Stimulated activated naive CD4-positive, alpha-beta T cell (primary cell): Measurements from ENCODE around the gene TRIM67.
"Not testable (repeated sequence)": the region's sequence is repeated elsewhere in the genome, so short reads cannot be mapped to it uniquely, and the experiment has no call there.

Source experiments
- DNase-seq, 6 experiments: peaks; one replicate each; lab custom pipeline; 2025; lab: John Stamatoyannopoulos, UW

Gene TRIM67

GRCh38 chr1:231158141-231158540 is 3.7 kb upstream of the TRIM67 start:
- not testable (repeated sequence) for DNase-seq

- DNase-seq, result no peak
Observed at GRCh38 chr1:231159202-231159962, 2.5 kb upstream of the TRIM67 start.

GRCh38 chr1:231159963-231160761 is 1.7 kb upstream of the TRIM67 start:
- no peak for DNase-seq

GRCh38 chr1:231160895-231161666 is 777 bp upstream of the TRIM67 start:
- DNase-seq, result no peak

GRCh38 chr1:231162297-231162969 is 575 bp downstream of the TRIM67 start:
- peak in 2 of 6 experiments; percentile 2 to 16 for DNase-seq

- DNase-seq, result no peak
Observed at GRCh38 chr1:231162970-231163829, 1.3 kb downstream of the TRIM67 start.

GRCh38 chr1:231163830-231164427 is 2.1 kb downstream of the TRIM67 start:
- DNase-seq, result no peak

- DNase-seq, result no peak
Observed at GRCh38 chr1:231165371-231165770, 3.5 kb downstream of the TRIM67 start.

GRCh38 chr1:231166398-231166797 is 4.5 kb downstream of the TRIM67 start:
- DNase-seq, result no peak

GRCh38 chr1:231170875-231171274 is 9.0 kb downstream of the TRIM67 start:
- DNase-seq, result no peak

GRCh38 chr1:231171623-231172197 is 9.9 kb downstream of the TRIM67 start:
- DNase-seq, result no peak

- DNase-seq, result no peak
Observed at GRCh38 chr1:231172411-231172810, 10.6 kb downstream of the TRIM67 start.

GRCh38 chr1:231176421-231176820 is 14.6 kb downstream of the TRIM67 start:
- DNase-seq, result no peak

GRCh38 chr1:231177226-231177625 is 15.4 kb downstream of the TRIM67 start:
- no peak for DNase-seq

- DNase-seq, result no peak
Observed at GRCh38 chr1:231177936-231178335, 16.1 kb downstream of the TRIM67 start.

GRCh38 chr1:231178970-231179369 is 17.1 kb downstream of the TRIM67 start:
- DNase-seq, result no peak

GRCh38 chr1:231180034-231180433 is 18.2 kb downstream of the TRIM67 start:
- DNase-seq, result no peak

GRCh38 chr1:231181271-231181670 is 19.4 kb downstream of the TRIM67 start:
- no peak for DNase-seq

- DNase-seq, result no peak
Observed at GRCh38 chr1:231182317-231182716, 20.5 kb downstream of the TRIM67 start.
